ENCODE measurements around the gene FRMD4A. TPM values are rescaled to one million over a fixed set of nuclear protein-coding genes. Genes with fewer than 3 reads are reported as not detected.

Gene FRMD4A
- total RNA-seq, 1 experiment from 2014 or later = 19.6 TPM

GRCh38 chr10:14087566-14087965 is 243.2 kb downstream of the FRMD4A start:
- WGBS (ENCODE audit: extremely low coverage, insufficient read length, low lambda C conversion rate) = no CpG with 5 or more reads among the region's 7 CpGs
- no peak overlapping the region for H3K56ac ChIP-seq (ENCODE audit: insufficient read length, low read depth, low read length)
- H3K9ac ChIP-seq (ENCODE audit: extremely low read depth, insufficient read length, low read length) = no peak overlapping the region
- H3K23ac ChIP-seq (ENCODE audit: insufficient read length, low read depth, low read length) = no peak overlapping the region
- no peak overlapping the region for H4K5ac ChIP-seq (ENCODE audit: insufficient read length, low read depth, low read length)
- no peak overlapping the region for H3K14ac ChIP-seq (ENCODE audit: insufficient read depth, low read length)
- no peaks in the 10 kb centered on the region for H3K23me2 ChIP-seq (ENCODE audit: insufficient read length, low read depth, low read length, poor library complexity, severe bottlenecking)
- Mint-ChIP-seq H3K9me3 (no peaks in the 10 kb centered on the region), H3K4me3 (no peak overlapping the region), H3K4me1 (peaks cover 22 to 37% of the 10 kb centered on the region in 2 experiments), H3K36me3 (ENCODE audit: insufficient read depth in 1 of 3, low read depth in 3 of 3) (no peaks in the 10 kb centered on the region), H3K27me3 (ENCODE audit: low read depth) (no peaks in the 10 kb centered on the region), H3K27ac (no peak overlapping the region; a peak in 1 of 7 replicates)
- no peak overlapping the region for H3K4me2 ChIP-seq (ENCODE audit: insufficient read depth, insufficient read length, low read length)
- H2BK5ac ChIP-seq (ENCODE audit: insufficient read length, low read length) = no peak overlapping the region
- no peaks in the 10 kb centered on the region for H3K79me2 ChIP-seq (ENCODE audit: insufficient read depth, low read length)
- H2BK20ac ChIP-seq (ENCODE audit: low read depth, low read length, poor library complexity, severe bottlenecking) = no peak overlapping the region
- no peak overlapping the region for H4K8ac ChIP-seq (replicated peaks; ENCODE audit: insufficient read length, low read depth, low read length)
- no peak overlapping the region for H4K91ac ChIP-seq (ENCODE audit: insufficient read length, low read depth, low read length)
- H2AFZ ChIP-seq (ENCODE audit: low read length) = no peak overlapping the region
- no peak overlapping the region for H3K4ac ChIP-seq (ENCODE audit: low read depth, low read length)
- H4K20me1 ChIP-seq (ENCODE audit: control insufficient read depth, insufficient read depth, insufficient read length) = no peaks in the 10 kb centered on the region
- no peak for TF ChIP-seq CTCF (conservative IDR thresholded peaks at IDR 0.05)
- H3K9me3 ChIP-seq (ENCODE audit: control insufficient read depth, low read depth, low read length) = no peaks in the 10 kb centered on the region
- H2BK120ac ChIP-seq (ENCODE audit: low read depth, low read length, poor library complexity, severe bottlenecking) = no peak overlapping the region
- H3K4me1 ChIP-seq (ENCODE audit: insufficient read depth, low read length) = peaks cover 7% of the 10 kb centered on the region; the same call in 1 of the 2 replicates
- no peak overlapping the region for H3K18ac ChIP-seq (ENCODE audit: insufficient read length, low read depth, low read length)
- H3K27ac ChIP-seq (ENCODE audit: insufficient read length, low read depth, low read length) = no peak overlapping the region
- H3K27me3 ChIP-seq (ENCODE audit: insufficient read depth, low read length) = no peaks in the 10 kb centered on the region
- H2BK15ac ChIP-seq (ENCODE audit: low read depth, low read length) = no peak overlapping the region
- H3T11ph ChIP-seq (ENCODE audit: low read length) = no peak overlapping the region
- no peak overlapping the region for H2AK5ac ChIP-seq (ENCODE audit: insufficient read length, low read length)
- no peak overlapping the region for H2BK12ac ChIP-seq (ENCODE audit: insufficient read length, low read depth, low read length)
- DNase-seq = no peak
- no peaks in the 10 kb centered on the region for H3K79me1 ChIP-seq (ENCODE audit: insufficient read depth, low read depth, low read length, poor library complexity, severe bottlenecking)

All from H9 (cell line).